HuH-7.5 (cell line): ENCODE data around the gene ADGRF5.

Source experiments
- DNase-seq: peaks from one replicate; pipeline ENCODE4 v3.0.0; 2011; ENCODE audit warnings: low spot score

Gene ADGRF5, protein sequence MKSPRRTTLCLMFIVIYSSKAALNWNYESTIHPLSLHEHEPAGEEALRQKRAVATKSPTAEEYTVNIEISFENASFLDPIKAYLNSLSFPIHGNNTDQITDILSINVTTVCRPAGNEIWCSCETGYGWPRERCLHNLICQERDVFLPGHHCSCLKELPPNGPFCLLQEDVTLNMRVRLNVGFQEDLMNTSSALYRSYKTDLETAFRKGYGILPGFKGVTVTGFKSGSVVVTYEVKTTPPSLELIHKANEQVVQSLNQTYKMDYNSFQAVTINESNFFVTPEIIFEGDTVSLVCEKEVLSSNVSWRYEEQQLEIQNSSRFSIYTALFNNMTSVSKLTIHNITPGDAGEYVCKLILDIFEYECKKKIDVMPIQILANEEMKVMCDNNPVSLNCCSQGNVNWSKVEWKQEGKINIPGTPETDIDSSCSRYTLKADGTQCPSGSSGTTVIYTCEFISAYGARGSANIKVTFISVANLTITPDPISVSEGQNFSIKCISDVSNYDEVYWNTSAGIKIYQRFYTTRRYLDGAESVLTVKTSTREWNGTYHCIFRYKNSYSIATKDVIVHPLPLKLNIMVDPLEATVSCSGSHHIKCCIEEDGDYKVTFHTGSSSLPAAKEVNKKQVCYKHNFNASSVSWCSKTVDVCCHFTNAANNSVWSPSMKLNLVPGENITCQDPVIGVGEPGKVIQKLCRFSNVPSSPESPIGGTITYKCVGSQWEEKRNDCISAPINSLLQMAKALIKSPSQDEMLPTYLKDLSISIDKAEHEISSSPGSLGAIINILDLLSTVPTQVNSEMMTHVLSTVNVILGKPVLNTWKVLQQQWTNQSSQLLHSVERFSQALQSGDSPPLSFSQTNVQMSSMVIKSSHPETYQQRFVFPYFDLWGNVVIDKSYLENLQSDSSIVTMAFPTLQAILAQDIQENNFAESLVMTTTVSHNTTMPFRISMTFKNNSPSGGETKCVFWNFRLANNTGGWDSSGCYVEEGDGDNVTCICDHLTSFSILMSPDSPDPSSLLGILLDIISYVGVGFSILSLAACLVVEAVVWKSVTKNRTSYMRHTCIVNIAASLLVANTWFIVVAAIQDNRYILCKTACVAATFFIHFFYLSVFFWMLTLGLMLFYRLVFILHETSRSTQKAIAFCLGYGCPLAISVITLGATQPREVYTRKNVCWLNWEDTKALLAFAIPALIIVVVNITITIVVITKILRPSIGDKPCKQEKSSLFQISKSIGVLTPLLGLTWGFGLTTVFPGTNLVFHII (N-terminal part only)

GRCh38 chr6:46921731-46922130 lies at the start of gene ADGRF5:
Gene ADGRF5, minus strand, starts transcription at chr6:46921938. Its CDS starts 15,176 bp downstream, at chr6:46906762.
- no peak for DNase-seq

- DNase-seq = no peak
These were observed 47.5 kb upstream of the ADGRF5 start for GRCh38 chr6:46969206-46969605.

DNA sequence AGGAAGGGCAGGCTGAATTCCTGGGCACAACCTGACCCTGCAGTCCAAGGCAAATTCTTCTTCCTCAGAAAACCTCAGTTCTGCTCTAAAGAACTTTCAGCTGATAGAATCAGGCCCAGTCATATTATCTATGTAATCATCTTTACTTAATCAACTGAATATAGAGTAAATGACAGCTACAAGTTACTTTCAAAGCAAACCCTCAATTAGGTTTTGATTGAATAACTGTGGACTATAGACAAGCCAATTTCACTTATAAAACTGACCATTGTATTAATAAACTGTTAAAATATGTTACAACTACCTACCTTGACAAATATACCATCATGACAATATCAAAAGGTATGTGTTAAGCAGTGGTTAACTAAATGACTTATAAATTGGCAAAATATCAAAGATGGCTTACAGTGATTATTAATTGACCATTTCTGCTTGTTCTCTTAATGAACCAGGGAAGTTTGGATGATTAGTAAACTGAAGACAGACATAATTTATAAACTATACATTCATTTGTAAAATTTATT lies 46.1 kb upstream of the ADGRF5 start:
- DNase-seq = no peak

DNA sequence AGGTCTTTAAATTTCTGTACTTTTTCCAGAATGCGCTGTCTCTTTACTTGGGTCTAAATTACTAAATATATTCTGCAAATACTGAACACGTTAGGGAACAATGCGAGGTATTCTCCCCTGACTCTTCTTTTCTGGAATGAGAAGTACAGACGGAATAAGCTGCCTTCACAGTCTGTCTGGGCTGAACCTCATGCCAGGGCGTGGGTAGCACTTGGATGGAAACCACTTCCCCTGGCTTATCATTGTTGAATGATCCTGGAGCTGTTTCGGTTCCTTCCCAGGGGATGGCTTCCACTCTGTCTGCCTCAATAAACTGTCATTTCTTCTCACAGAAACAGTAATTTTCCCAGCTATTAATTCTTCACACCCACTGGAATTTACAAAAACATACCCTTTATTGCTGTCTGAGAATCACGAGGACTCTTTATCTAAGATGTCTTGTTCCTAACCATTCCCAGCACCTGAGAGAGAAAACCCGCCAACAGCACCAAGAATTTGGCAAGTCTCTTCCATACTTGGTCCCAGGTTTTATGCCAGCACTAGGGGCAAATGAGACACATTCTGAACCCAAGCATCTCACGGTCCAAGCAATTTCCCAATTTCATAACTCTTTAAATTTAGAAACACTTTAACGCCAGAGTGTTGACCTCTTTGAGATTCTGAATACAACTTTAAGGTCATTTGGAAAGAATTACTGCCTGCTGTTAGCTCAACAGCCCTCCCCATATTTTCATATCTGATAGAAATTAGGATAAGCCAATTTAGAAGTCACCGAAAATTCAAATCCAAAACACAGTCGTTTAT lies 43.2 kb upstream of the ADGRF5 start:
- DNase-seq = no peak

GRCh38 chr6:46963626-46964025 lies 41.9 kb upstream of the ADGRF5 start:
- DNase-seq = no peak

DNA sequence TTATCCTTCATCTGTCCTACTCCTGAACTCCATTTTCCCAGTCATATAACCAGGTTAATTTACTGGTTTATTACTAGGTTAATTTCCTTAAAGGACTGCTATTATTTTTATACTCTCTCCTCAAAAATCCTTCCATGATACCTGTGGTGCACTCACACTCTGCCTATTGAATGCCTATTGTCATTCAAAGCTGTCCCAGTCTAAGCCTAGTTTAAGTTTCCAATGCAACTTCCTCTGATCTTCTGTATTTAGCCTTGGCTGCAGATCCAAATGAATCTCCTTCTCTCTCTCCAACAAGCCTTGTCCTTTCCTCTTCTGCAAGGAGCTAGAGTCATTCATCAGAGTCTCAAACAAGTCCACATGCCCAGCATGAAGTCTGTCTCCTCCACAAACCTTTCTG lies 41.3 kb upstream of the ADGRF5 start:
- no peak for DNase-seq

DNA sequence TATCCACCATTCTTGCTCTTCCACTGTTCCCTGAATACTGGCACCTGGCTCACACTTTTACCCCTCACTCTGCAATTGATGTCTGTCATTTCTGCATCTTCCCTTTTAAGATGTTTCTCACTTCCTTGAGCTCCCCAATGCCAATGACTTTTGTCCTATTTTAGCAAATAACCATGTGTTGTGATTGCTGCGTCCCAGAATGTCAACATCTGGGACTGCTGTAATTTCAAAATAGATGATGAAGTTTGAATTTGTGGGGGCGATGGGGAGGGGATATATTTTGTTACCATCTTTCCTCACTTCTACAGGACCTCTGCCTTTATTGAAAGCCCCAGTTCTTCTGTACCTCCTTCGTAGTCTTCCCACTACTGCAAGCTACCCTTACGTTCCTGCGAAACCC lies 40.0 kb upstream of the ADGRF5 start:
- DNase-seq = no peak

GRCh38 chr6:46961232-46961631 lies 39.5 kb upstream of the ADGRF5 start:
- no peak for DNase-seq

- no peak for DNase-seq
These were observed 37.7 kb upstream of the ADGRF5 start for GRCh38 chr6:46959419-46959818.

DNA sequence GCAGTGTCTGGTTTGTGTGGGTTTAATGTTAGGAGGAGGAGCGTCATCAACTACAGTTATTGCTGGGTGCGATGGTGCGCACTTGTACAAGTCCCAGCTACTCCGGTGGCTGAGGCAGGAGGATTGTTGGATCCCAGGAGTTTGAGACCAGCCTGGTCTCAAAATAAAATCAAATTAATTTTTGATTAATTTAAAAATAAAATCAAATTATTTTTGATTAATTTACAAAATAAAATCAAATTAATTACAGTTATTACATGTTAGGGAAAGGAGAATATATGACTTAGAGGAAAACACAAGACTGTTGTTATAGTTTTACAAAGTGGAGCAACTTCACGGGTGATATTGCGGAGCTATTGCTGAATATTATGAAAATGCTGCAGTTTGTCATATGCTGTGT lies 34.7 kb upstream of the ADGRF5 start:
- no peak for DNase-seq

DNA sequence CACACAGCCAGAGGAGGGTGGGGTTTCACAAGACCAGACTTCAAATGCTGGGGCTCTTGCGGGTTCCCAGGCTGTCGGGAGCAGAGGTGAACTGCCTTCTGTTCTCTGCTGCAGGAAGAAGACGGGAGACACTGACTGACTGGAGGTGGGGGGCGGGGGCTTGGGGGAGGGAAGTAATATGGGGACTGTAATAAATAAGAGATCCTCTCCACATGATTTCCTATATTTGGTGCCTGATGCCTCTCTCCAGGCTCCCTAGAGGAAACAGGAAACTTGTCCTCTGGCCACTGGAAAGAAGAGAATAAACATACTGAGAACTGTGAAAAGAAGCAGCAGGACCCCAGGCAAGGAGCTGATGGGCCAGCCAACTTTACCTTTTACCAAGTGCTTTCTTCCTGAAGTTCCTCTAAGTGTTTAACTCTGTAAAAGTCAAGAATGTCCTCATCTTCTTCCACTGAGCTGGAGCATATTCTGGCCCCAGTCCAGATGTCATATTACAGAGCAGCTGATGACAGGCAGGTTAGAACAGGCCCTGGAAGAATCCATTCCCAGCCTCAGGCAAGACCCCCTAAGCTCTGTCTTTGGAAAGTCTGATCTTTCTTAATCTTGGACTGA lies 33.2 kb upstream of the ADGRF5 start:
- no peak for DNase-seq

GRCh38 chr6:46953921-46954320 lies 32.2 kb upstream of the ADGRF5 start:
- no peak for DNase-seq

DNA sequence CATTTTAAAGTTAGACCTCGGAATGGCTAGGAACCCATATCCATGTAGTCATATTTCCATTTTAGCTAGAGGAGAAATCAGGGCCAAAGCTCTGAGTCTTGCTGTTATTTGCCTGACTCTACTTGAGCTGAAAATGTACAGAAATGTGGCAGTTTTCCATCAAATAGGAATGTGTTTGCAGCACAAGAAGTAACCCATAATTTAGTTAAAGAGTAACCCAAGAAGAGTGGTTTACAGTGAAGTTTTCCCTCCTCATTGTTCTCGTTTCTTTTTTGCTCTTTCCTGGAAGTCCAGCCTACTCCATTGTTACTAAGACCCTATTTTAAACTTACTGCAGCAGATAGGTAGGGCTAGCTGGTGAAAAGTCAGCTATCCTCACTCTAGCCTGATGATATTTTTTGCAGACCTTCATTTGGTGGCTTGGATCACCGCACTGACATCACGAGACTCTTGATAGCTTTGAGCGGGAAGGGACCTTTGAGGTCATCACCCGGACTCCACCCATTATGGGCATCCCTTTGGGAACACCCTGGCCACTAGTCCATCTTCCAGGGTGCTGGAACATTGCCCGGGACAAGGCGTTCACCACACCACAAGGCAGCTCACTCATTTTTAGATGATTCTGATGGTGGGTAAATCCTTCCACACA lies 28.0 kb upstream of the ADGRF5 start:
- DNase-seq = no peak

DNA sequence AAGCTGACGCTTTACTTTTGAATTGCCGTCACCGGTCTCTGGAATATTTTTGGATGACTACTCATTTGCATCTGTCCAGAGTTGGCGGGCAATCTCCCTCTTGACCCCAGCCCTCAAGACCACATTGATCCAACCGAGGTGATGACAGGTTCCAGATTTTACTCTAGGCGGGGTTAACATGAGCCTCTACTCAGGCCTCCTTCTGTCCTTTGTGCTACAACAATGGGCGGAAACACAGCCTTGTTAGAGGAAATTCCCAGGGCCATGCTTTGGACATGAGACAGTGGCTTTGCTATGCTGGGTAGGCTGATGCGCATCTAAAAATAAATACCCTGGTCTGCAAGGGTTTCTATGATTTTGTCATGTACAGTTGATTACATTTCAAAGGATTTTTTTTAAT lies 27.0 kb upstream of the ADGRF5 start:
- no peak for DNase-seq

GRCh38 chr6:46947497-46947896 lies 25.8 kb upstream of the ADGRF5 start:
- DNase-seq = no peak

DNA sequence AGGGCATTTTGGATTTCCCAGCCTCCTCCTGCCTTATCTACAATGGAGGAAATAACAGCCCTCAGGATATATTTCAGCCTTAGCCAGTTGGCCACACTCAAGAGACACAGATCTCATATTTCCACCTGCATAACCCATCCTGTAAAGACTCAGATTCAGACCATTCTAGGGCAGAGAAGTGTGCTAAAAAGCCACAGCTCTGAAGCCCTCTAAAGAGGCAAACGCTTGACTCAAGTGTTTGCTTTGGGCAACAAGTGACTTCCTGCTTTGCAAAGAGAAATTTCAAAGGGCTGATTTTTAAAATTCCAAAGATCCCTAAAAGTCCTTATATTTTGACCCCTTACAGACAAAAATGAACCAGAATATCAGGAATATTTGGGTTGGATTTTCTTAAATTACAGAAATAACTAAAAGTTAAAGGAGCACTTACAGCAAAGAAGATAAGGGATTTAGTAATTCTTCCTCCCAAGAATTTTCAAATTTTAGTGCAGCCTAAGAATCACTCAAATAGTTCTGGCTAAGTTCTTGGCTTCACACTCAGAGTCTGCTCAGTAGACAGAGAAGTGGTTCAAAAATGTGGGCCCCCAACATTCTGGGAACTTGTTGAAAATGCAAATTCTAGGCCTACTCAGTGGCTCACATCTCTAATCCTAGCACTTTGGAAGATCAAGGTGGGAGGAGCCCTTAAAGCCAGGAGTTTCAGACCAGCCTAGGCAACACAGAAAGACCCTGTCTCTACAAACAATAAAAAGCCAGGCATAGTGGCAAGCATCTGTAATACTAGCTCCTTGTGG lies 18.9 kb upstream of the ADGRF5 start:
- no peak for DNase-seq

DNA sequence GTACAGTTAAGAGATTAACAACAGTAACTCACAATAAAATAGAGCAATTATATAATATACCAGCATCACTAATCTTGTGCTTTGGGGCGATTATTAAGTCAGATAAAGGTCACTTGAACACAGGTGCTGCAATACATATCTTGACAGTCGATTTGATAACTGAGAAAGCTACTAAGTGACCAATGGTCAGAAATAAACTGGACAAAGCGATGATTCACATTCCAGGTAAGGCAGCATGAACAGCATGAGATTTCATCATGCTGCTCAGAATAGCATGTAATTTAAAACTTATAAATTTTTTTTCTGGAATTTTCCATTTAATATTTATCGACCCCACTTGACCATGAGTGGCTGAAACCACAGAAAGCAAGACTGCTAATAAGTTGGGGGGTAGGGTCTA lies 15.9 kb upstream of the ADGRF5 start:
- no peak for DNase-seq

DNA sequence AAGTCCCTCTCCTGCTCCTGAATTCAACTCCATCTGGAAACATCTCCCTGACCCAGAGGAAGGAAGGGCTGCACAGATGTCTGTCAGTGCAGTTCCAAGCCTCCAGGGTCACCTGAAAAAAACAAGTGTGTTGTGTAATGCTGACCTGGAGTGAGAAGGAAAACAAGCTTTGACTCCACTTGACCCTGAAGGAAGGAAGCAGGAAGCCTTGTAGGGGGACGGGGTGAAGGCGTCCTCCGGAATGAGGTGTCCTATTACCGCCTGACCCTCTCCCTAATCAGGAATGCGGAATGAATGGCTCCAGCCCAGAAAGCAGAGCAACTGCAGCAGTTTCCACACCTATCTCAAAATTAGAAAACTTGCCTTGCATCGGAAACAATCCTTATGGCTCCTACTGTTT lies 13.9 kb upstream of the ADGRF5 start:
- DNase-seq = no peak

GRCh38 chr6:46933751-46934150 lies 12.0 kb upstream of the ADGRF5 start:
- DNase-seq = no peak
